K562 (cell line): ENCODE measurements around the gene RNF4. TPM values are rescaled to one million over a fixed set of nuclear protein-coding genes. Genes with fewer than 3 reads are reported as not detected.
A peak's percentile ranks its signal among the peaks of the same experiment; 100 is the strongest.

Experiments
- BACH1 ChIP-seq: fragments of 200-800 bp; sonication (Bioruptor generic); IDR thresholded peaks from 2 replicates; pipeline ENCODE4 v1.6.1; 2016; ENCODE audit warnings: missing genetic modification characterization, missing compliant biosample characterization
- BRD9 ChIP-seq: fragments of 450-650 bp; IDR thresholded peaks from 2 replicates; pipeline ENCODE4 v1.6.1; 2018; ENCODE audit warnings: low read depth; ENCODE audit not compliant: partially characterized antibody
- CHCHD3 ChIP-seq: fragments of 250-450 bp; sonication (Bioruptor Pico); IDR thresholded peaks from 2 replicates; pipeline ENCODE4 v2.1.2; 2022; ENCODE audit warnings: mild to moderate bottlenecking
- HLTF ChIP-seq: fragments of 450-650 bp; IDR thresholded peaks from 2 replicates; pipeline ENCODE4 v1.6.1; 2016
- MIER1 ChIP-seq: fragments of 450-650 bp; IDR thresholded peaks from 2 replicates; pipeline ENCODE4 v1.6.1; 2016; ENCODE audit warnings: antibody characterized with exemption, mild to moderate bottlenecking, low read depth
- NFRKB ChIP-seq: fragments of 450-650 bp; IDR thresholded peaks from 2 replicates; pipeline ENCODE4 v1.6.1; 2016; ENCODE audit warnings: low read depth
- NFXL1 ChIP-seq: fragments of 450-650 bp; formaldehyde crosslinking; IDR thresholded peaks from 2 replicates; pipeline ENCODE4 v1.4.0; 2021; ENCODE audit warnings: mild to moderate bottlenecking
- NR2C2 ChIP-seq, 2 experiments: fragments of 200-800 bp in 1 of 2; sonication (Bioruptor generic) in 1 of 2; sonication (generic) in 1 of 2; formaldehyde crosslinking in 1 of 2; IDR thresholded peaks; 2 replicates each; pipeline versions ENCODE4 v1.6.1 to v1.8.0; 2016 to 2022; ENCODE audit warnings: mild to moderate bottlenecking in 1 of 2, missing compliant biosample characterization in 1 of 2, missing genetic modification characterization in 1 of 2, missing genetic modification reagents in 1 of 2
- PURB ChIP-seq: sonication (generic); formaldehyde crosslinking; IDR thresholded peaks from 2 replicates; pipeline ENCODE4 v1.9.0; 2021; ENCODE audit warnings: low read depth, mild to moderate bottlenecking, missing genetic modification reagents
- RBM39 ChIP-seq: fragments of 200-400 bp; formaldehyde crosslinking; optimal IDR thresholded peaks from 2 replicates; pipeline ENCODE3; 2018; ENCODE audit warnings: low read depth, low read length
- SAFB2 ChIP-seq: fragments of 200-400 bp; formaldehyde crosslinking; IDR thresholded peaks from 2 replicates; pipeline ENCODE4 v1.6.1; 2018; ENCODE audit warnings: borderline replicate concordance, low read length, low read depth, moderate library complexity; ENCODE audit not compliant: severe bottlenecking
- STAG1 ChIP-seq: sonication (generic); formaldehyde crosslinking; IDR thresholded peaks from 2 replicates; pipeline ENCODE4 v1.5.0; 2020; ENCODE audit warnings: missing genetic modification reagents, borderline replicate concordance
- TBP ChIP-seq: optimal IDR thresholded peaks from 2 replicates; pipeline ENCODE3; 2011; ENCODE audit warnings: low read depth, low read length, improper control_type of control experiment
- TEAD4 ChIP-seq, 2 experiments: sonication (generic) in 1 of 2; formaldehyde crosslinking in 1 of 2; IDR thresholded peaks; 2 replicates each; pipeline versions ENCODE4 v1.6.1 to v1.8.0; 2012 to 2022; ENCODE audit warnings: borderline replicate concordance in 1 of 2, inconsistent platforms in 1 of 2, low read length in 1 of 2, mild to moderate bottlenecking in 1 of 2, missing genetic modification reagents in 1 of 2
- XRCC3 ChIP-seq: fragments of 450-650 bp; IDR thresholded peaks from 2 replicates; pipeline ENCODE4 v1.6.1; 2017; ENCODE audit warnings: mild to moderate bottlenecking, moderate library complexity
- ZNF140 ChIP-seq: fragments of 250-450 bp; sonication (Bioruptor Pico); IDR thresholded peaks from 2 replicates; pipeline ENCODE4 v1.8.0; 2021; ENCODE audit warnings: moderate library complexity, mild to moderate bottlenecking, inconsistent platforms
- ZNF143 ChIP-seq: sonication (generic); formaldehyde crosslinking; IDR thresholded peaks from 2 replicates; pipeline ENCODE4 v1.9.0; 2022; ENCODE audit warnings: mild to moderate bottlenecking, missing genetic modification reagents
- ZNF408 ChIP-seq: fragments of 250-450 bp; sonication (Bioruptor Pico); IDR thresholded peaks from 2 replicates; pipeline ENCODE4 v1.4.0; 2020; ENCODE audit warnings: low read depth, mild to moderate bottlenecking, moderate library complexity
- ZNF79 ChIP-seq: fragments of 250-450 bp; sonication (Bioruptor Pico); IDR thresholded peaks from 2 replicates; pipeline ENCODE4 v1.4.0; 2020; ENCODE audit warnings: low read depth, mild to moderate bottlenecking, moderate library complexity
- polyA plus RNA-seq, 8 experiments: library from polyadenylated mRNA; depleted of rRNA in 4 of 8; stranded (reverse) in 5 of 8; unstranded in 3 of 8; fragments of >200 nt; fragmentation: Nextera tagmentation in 2 of 8; fragmentation: Illumina TruSeq in 1 of 8; extraction: Ambion mirVana in 2 of 8; extraction: Trizol in 1 of 8; gene quantifications; 2 replicates each; pipeline versions ENCODE4 v1.2.1 to v1.2.3, GENCODE V29; 2011 to 2014; ENCODE audit warnings: inconsistent platforms in 1 of 8, missing spikeins in 1 of 8
- total RNA-seq, 7 experiments: library from RNA; depleted of rRNA in 6 of 7; stranded (reverse); fragments of >200 nt in 6 of 7; fragmentation: Illumina TruSeq in 2 of 7; extraction: Trizol in 2 of 7; gene quantifications; 2 replicates each; pipeline versions ENCODE4 v1.2.1 to v1.2.3, GENCODE V29; 2011 to 2021; ENCODE audit warnings: low replicate concordance in 1 of 7
- TF ChIP-seq, protein P1 (sequence below): sonication (generic); formaldehyde crosslinking; IDR thresholded peaks from 2 replicates; pipeline ENCODE4 v1.8.0; 2022; ENCODE audit warnings: missing genetic modification reagents, mild to moderate bottlenecking, borderline replicate concordance
- TF ChIP-seq, protein P2 (sequence below): fragments of 250-450 bp; sonication (Bioruptor Pico); IDR thresholded peaks from 2 replicates; pipeline ENCODE4 v1.8.0; 2021; ENCODE audit warnings: mild to moderate bottlenecking, moderate library complexity
- TF ChIP-seq, protein P3 (sequence below): fragments of 450-650 bp; IDR thresholded peaks from 2 replicates; pipeline ENCODE4 v1.6.1; 2016; ENCODE audit warnings: low read depth, mild to moderate bottlenecking, moderate library complexity
- TF ChIP-seq, protein P4 (sequence below): fragments of 250-450 bp; sonication (Bioruptor Pico); IDR thresholded peaks from 2 replicates; pipeline ENCODE4 v1.5.0; 2021

The RNF4 gene
- total and polyA plus RNA-seq, 9 of the 15 experiments (the other 6 are each of a cell fraction or from before 2014, with no cell fraction given), result 19.2 to 59.3 (median 44.8) TPM

DNA sequence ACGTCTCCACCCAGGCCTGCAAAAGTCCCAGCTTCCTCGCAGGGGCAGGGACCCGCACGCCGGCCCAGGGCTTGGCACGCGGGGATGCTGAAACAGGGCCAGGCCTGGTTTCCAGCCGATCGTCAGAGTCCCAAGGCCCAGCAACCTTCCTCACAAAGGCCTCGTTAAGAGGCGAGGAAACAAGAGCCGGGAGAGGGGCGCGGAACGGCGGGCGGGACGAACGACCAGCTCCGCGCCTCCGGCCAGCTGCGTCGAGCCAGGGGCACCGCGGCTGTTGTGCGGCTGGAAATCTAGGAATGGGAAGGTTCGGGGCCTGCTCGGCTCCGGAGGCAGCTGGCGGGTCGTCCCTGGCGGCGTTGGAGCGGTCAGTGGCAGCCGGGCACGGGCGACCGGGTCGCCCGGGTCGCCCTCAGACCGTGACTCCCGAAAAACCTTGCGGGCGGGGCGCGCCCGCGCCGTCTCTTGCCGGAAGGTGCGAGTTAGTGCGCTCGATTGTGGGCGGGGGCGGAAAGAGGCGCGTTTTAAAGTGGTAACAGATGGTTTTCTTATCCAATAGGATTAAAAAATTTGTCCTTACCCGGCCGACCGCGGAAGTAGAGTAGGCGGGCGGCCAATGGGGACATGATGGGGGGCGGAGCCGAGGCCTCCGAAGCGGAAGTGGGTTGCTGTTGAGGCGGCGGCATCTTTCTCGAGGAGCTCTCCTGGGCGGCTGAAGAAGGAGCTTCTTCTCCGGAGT, at the start of gene RNF4 (continued):
- TF ChIP-seq CHCHD3 (CRISPR knock-in tag) (no peak), NR2C2 (CRISPR knock-in tag; IDR thresholded peaks at IDR 0.05) (no peak), NR2C2 (tag; IDR thresholded peaks at IDR 0.05) (peak; percentile 93), ZNF79 (no peak), NFRKB (0 out of 2 replicates have a peak, but pooled peaks have one; percentile 22), STAG1 (CRISPR knock-in tag) (no peak), TEAD4 (IDR thresholded peaks at IDR 0.05; ENCODE audit: low read length) (peak; percentile 17; the same call in 1 of the 2 replicates), TEAD4 (CRISPR knock-in tag; IDR thresholded peaks at IDR 0.05; ENCODE audit: borderline replicate concordance) (peak; percentile 73; the same call in 1 of the 2 replicates), ZNF408 (CRISPR knock-in tag) (no peak), RBM39 (no peak), HLTF (no peak), ZNF140 (no peak), ZNF143 (CRISPR knock-in tag) (peak; percentile 56), SAFB2 (no peak), MIER1 (no peak), NFXL1 (CRISPR knock-in tag) (no peak), PURB (CRISPR knock-in tag) (no peak), BRD9 (no peak), BACH1 (tag) (no peak), TBP (peak; percentile 70), XRCC3 (no peak)
- TF ChIP-seq, protein P1, sequence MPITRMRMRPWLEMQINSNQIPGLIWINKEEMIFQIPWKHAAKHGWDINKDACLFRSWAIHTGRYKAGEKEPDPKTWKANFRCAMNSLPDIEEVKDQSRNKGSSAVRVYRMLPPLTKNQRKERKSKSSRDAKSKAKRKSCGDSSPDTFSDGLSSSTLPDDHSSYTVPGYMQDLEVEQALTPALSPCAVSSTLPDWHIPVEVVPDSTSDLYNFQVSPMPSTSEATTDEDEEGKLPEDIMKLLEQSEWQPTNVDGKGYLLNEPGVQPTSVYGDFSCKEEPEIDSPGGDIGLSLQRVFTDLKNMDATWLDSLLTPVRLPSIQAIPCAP, result 0 out of 2 replicates have a peak, but pooled peaks have one; percentile 82
- TF ChIP-seq, protein P2, sequence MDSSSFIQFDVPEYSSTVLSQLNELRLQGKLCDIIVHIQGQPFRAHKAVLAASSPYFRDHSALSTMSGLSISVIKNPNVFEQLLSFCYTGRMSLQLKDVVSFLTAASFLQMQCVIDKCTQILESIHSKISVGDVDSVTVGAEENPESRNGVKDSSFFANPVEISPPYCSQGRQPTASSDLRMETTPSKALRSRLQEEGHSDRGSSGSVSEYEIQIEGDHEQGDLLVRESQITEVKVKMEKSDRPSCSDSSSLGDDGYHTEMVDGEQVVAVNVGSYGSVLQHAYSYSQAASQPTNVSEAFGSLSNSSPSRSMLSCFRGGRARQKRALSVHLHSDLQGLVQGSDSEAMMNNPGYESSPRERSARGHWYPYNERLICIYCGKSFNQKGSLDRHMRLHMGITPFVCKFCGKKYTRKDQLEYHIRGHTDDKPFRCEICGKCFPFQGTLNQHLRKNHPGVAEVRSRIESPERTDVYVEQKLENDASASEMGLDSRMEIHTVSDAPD (CRISPR knock-in tag), result no peak
- TF ChIP-seq, protein P3, sequence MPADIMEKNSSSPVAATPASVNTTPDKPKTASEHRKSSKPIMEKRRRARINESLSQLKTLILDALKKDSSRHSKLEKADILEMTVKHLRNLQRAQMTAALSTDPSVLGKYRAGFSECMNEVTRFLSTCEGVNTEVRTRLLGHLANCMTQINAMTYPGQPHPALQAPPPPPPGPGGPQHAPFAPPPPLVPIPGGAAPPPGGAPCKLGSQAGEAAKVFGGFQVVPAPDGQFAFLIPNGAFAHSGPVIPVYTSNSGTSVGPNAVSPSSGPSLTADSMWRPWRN, result no peak
- TF ChIP-seq, protein P4, sequence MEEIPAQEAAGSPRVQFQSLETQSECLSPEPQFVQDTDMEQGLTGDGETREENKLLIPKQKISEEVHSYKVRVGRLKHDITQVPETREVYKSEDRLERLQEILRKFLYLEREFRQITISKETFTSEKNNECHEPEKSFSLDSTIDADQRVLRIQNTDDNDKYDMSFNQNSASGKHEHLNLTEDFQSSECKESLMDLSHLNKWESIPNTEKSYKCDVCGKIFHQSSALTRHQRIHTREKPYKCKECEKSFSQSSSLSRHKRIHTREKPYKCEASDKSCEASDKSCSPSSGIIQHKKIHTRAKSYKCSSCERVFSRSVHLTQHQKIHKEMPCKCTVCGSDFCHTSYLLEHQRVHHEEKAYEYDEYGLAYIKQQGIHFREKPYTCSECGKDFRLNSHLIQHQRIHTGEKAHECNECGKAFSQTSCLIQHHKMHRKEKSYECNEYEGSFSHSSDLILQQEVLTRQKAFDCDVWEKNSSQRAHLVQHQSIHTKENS (CRISPR knock-in tag), result no peak
